CD4-positive, alpha-beta T cell treated with Interleukin-4 for 4 hours (primary cell): ENCODE measurements around the gene MRPS27.

Source experiments
- DNase-seq: peaks from one replicate; pipeline ENCODE4 v3.0.0-alpha.2; 2020

Gene MRPS27

DNA sequence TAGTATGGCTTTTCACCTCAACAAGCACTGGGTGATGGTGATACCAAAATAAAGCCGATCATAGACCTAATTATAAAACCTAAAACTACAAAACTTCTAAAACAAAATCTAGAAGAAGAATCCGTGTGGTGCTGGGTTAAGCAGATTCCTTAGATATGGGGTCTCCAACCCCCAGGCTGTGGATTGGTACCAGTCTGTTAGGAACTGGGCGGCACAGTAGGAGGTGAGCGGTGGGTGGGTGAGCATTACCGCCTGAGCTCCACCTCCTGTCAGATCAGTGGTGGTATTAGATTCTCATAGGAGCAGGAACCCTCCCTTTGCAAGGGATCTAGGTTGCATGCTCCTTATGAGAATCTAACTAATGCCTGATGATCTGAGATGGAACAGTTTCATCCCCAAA, 33.2 kb downstream of the MRPS27 start:
- DNase-seq = no peak

DNA sequence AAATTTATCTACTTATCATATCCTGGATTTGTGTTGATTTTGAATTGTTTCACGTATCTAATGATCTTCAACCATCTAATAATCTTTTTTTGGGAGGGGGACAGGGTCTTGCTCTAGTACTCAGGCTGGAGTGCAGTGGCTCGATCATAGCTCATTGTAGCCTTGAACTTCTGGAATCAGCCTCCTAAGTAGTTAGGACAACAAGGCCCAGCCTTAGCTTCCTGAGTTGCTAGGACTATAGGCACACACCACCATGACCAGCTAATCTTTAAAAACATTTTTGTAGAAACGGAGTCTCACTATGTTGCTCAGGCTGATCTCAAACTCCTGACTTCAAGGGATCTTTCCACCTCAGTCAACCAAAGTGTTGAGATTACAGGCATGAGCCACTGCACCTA, 34.6 kb downstream of the MRPS27 start:
- DNase-seq = no peak

DNA sequence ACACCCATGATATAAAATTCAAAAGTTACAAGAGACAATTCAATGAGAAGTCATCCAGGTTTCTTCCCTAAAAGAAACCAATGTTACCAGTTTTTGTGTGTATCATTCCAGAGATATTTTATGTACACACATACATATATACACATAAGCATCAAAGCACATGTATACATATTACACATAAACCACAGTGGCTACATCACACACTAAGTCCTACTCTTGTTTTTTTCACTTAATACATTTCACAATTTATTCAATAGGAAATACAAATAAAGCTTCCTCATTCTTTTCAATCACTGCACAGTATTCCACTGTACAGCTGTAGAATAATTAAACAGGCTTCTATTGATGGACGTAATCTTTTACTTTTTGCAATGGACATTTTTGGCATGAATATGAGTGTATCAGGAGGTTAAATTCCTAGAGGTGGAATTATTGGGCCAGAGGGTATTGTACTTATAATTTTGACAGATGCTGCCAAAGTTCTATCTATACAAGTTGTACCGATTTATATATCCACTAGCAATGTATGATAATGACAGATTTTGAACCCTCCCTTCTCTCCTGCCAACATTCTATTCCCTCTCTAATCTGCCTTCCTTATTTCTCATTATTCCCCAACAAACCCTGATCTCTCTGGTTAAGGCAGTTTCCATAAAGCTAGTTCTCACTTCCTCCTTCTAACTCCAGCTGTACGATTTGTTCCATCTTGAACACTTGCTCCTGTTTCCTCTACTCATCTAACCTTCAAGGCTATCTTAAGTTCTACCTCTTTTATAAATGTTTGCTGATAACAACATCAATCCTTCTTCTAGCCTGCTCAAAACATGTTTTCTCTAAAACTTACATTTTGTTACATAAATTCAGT, 35.2 kb downstream of the MRPS27 start:
- no peak for DNase-seq

DNA sequence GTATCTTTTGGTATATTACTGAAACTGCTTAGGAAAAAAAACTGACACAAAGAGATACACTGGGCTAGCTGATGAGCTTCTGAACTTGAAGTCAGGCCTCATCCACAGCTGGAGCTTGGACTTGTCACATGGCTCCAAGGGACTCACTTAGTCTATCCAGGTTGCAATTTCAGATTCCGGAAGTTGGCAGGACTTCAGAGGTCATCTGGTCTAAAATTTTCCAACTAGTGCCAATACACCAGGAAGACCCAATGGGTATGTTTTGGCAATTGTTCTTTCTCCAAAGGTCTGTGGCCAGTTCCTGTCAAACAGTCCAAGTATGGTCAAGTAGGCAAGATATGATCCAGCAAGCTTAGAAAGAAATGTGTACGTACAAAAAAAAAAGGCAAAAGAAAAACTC, 36.7 kb downstream of the MRPS27 start:
- DNase-seq = no peak

DNA sequence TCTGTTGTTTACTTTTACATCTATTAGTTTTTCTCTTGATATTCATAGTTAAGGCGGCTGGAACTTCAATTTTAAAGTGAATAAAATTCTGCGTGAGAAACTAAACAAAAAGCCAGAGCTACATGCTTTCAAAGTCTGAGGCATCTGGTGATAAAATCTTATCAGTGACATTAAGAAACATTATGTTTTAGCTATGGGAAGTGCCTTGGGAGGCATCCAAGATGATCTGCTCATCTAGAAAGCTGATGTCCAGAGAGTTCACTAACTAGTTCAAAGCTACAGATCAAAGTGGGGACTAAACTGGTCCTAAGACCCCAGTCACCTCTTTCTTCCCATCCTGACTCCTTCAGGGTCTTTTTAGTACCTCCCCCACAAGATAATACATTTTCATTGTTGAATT, 37.2 kb downstream of the MRPS27 start:
- no peak for DNase-seq

DNA sequence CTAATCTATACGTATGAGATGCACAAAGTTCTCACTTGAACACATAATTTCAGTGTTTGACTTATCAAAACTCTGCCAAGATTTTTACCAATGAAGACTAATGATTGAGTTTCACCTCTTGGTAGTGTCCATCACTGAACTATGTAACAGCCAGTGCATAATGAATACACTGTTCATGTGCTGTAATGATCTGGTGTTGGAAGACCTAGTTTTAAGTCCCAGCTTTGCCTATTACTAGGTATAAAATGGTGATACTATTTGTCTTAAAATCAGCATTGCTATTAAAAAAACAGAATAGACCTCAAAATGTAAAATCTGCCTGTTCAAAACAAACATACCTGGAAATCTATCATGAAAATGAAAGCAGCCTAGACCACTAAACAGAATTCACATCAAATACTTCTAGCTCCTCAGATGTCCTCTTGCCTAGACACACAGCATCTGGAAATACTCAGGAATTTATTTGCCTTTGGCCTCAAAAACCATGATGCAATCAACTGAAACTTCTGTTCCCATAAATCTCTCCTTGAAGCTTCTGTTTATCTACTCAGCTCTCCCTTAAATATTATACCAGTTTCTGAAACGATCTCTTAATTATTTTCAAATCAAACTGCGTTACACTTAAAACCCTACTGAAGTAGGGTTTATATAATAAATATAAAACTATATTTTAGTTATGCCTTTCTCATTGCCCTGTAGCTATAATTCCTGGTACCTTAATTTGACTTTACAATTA, 38.1 kb downstream of the MRPS27 start:
- no peak for DNase-seq

DNA sequence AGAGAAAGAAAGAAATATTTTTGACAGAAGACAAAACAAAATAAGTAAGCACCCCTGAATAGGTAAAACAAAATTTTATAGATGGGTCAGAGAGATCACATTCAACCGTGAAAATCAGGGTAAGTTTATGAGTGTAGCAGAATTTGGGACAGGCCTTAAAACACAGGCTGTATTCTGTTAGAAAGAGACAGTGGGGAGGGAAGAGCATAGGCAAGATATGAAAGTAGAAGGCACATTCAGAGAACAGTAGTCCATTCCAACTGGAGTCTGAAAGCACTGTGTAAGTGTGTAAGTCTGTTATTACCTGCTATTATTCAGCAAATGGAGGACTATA, 38.6 kb downstream of the MRPS27 start:
- no peak for DNase-seq

DNA sequence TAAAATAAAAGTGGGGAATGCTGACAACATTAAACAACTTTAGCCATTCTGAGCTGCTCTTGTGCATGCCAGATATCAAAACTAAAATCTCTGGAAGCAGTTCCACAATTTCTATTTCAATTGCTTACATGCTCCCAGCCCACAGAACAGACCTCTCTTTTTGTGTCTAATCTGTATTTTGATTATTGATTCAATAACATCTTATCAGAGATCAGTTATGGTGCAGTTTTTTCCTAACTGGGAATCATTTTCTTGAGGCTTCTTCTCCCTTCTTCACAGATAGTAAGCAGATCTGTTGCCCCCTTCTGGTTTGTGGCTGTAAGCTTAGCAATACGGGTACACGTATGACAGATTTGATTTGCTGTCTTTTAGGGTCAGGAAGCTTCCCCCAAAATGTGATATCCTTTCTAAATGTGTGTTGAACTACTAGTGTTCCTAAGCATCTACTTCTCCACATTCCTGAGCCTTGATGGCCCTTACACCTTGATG, 39.4 kb downstream of the MRPS27 start:
- no peak for DNase-seq

DNA sequence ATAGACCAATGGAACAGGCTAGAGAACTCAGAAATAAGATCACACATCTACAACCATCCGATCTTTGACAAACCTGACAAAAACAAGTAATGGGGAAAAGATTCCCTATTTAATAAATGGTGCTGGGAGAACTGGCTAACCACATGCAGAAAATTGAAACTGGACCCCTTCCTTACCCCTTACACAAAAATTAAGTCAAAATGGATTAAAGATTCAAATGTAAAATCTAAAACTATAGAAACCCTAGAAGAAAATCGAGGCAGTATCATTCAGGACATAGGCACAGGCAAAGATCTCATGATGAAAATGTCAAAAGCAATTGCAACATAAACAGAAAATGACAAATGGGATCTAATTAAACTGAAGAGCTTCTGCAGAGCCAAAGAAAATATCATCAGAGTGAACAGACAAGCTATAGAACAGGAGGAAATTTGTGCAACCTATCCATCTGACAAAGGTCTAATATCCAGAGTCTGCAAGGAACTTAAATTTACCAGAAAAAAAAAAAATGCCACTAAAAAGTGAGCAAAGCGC, 43.8 kb downstream of the MRPS27 start:
- no peak for DNase-seq

DNA sequence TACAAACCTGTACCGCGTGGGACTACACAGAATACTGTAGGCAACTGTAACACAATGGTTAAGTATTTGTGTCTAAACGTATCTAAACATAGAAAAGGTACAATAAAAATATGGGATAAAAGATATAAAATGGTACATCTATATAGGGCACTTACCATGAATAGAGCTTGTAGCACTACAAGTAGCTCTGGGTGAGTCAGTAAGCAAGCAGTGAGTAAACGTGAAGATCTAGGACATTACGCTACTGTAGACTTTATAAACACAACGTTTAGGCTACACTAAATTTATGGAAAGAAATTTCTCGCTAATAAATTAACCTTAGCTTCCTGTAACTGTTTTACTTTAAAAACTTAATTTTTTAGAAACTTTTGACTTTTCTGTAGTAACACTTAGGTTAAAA, 46.5 kb downstream of the MRPS27 start:
- no peak for DNase-seq

DNA sequence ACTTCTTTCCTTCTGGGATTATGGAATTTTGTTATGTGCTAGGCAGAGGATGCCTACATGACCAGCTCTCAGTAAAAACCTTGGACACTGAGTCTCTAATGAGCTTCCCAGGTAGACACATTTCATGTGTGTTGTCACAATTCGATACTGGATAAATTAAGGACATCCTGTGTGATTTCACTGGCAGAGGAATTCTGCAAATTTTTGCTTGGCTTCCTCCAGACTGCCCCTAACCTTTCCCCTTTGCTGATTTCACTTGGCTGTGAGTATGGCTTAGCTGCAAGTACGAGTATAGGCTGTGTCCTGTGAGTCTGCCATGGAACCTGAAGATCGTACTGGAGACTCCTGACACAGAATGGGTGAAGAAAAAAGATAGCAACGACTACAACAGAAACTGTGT, 47.6 kb downstream of the MRPS27 start:
- DNase-seq = no peak

DNA sequence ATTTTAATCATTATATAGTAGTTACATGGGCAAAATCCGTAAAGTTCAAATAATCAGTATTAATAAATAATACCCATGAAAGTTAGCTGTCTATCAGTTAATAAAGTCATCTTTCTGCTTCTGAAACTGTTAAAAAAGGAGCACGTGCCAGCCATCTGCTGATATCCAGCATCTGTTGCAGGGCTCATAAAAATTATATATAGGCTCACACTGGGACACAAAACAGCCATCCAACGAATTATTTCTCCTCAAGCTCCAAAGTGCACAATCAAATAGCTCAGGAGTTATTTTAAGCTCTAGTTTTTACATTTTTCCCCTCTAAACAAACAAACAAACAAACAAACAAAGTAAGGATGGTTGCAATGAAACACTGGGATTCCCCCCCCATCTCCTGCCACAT, 48.3 kb downstream of the MRPS27 start:
- no peak for DNase-seq

DNA sequence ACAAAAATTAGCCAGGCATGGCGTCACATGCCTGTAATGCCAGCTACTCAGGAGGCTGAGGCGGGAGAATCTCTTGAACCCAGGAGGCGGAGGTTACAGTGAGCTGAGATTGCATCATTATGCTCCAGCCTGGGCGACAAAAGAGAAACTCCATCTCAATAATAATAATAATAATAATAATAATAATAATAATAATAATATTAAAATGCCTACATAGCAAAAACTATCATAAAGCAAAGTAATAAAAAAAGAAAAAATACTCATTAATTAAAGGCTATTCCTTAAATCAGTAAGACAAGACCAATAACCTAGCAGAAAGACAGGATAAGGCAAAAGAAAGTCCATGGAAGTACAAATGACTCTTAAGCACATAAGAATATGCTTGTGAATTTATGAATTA, 50.0 kb downstream of the MRPS27 start:
- DNase-seq = no peak

DNA sequence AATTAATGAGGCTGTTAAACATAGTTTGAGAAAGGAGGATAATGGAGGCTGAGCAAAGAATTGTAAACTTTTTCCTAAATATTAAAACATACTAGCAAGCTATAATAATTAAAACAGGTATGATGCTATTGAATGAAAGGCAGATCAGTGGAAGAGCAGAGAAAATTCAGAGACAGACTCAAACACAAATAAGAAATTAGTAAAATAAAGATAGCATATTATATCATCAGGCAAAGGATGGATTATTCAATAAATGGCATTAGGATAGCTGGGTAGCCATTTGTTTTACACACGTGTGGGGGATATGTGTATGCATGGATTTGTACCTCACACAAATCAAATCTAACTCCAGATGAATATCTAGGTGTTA, 50.6 kb downstream of the MRPS27 start:
- no peak for DNase-seq

DNA sequence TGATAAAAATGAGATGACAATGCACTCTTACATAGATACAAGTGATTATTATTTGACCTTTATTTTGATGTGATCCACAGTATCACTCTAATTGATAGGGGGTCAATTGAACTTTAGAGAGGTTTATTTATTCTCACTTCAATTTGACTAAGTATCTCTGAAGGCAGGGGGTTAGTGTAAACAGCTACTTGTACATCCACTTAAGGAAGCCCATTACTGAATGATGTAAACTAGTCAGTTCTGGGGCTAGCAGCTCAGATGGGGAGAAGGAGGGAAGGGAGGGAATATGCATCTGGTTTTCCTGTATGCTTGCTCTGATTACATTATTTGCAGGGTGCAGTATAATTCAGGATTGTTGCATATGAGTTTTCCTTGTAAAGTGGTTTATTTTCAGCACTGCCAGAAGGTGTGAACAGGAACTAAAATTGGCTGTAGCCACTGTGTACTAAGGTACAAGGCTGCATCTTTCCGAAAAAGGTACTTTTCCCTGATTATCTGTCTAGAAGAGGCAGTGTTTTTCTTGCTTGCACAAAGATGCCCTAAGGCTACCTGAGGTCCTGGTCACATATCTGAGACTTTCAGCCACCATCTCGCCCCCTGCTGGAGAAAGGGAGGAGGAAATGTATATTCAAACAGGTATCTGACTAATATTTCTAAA, 51.2 kb downstream of the MRPS27 start:
- DNase-seq = peak; percentile 44

DNA sequence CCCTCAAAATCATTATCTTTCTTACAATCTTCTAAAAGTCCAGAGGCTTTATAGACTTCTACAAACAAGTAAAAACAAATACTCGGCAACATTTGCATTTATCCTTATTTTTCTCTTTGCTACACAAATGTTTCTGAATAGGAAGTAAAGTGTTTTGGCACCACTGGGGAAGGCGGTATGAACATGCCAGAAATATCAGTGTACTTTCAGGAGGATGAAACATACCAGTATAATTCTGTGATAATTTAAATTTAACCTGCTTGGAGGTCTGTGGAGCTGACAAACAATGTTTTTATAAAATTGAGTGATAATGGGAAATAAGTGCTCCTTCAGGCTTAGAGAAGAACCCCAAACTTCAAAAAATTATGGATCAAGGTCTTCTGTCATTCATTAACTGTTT, 51.8 kb downstream of the MRPS27 start:
- DNase-seq = no peak

DNA sequence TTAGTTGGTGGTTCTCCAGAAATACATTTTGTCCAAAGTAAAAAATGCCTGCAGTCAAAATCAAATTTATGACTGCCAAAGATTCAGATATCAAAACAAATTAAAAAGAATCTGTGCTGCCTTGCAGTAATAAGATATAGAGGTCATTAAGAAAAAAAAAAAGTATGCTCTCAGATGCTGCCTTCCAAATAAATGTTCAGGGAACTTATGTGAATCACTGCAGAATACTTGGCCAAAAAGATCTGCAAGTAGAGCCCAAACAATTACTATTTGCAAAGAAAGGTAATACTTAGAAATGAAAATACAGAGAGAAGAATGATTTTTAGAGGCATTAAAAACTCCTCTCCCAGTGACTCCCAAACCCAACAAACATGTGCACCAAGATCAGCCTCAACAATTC, 52.4 kb downstream of the MRPS27 start:
- no peak for DNase-seq

DNA sequence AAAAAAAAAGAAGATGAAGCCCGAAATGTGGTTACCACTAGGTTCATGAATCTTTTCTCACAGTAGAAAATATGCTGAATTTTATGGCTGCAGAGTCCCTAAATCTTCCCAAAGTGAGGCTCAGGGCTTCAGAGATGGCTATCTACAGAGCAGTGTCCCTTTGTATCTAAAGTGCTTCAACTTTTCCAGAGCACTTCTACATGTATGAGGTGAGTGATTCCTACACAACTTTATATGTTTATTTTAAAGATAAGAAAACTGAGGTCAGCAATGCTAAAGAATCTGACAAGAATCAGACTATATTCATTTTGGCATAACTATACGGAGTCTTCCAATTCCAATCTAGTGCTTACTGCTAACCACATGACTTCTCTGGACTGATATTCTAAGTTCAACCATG, 53.2 kb downstream of the MRPS27 start:
- DNase-seq = no peak

DNA sequence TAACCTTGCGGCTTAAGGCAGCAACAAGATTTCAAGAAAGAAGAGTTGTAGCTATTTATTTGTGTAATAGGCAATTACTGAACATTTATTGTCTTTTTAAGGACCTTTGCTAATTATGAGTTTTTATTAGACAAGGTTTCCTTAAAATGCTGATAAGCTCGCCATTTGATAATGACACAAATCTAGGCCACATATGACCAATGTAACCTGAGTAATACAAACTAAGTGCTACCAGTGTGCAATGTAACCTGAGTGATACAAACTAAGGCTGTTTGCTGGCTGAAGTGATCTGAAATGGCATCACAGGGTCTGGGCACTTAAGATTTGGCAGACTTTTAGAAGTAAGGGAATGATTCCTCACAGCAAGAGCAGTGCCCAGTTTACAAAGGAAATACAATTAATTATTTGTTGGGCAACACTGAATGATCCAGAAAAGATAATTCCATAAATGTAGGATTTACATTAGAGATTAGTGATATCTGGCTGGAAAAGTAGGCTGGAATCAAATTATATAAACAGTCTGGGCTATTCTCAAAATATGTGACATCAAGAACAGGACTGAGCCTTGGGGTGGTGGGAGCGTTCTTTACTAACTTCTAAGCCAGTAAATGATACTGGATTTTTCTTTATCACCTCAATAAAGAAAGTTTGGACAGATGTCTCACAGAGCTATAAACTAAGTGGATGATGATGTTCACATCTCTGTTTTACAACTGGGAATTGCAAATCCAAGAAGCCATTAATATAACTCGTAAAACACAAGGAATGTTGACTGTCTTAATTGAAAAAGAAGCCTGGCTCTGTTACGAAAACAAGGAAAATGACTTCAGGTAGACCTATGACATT, 54.8 kb downstream of the MRPS27 start:
- no peak for DNase-seq

DNA sequence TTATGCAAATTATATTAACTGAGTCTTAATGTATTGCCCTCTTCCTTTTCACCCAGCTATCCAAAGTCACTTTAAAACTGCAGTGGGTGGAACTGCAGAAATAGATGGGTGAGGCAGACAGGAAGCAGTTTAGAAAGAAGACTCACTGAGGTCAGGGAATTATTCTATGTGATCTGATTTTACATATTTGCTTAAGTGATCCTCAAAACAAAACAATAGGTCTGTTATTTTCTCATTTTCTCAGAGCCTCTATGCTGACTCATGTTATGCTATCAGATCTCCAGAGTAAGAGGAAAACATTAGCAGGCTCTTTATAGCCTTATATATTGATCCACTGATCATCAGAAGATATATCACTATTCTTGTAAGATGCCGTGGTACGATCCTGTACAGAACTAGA, 63.5 kb downstream of the MRPS27 start:
- DNase-seq = no peak

DNA sequence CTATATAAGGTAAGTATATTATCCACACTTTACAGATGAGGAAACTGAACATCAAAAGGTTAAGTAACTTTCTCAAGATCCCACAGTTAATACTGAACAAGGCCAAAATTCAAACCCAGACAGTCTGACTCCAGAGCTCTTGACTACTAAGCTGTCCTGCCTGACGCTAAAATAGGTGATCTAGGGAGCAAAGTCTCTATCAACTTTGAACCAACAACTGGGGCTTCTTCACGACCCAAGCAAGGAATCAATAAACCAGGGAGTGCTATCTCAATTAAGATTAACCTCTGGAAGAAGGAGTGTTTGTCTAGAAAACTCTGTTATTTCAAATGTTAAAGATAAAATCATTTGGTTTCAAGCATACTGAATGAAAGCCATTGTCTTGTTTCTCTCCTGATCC, 64.4 kb downstream of the MRPS27 start:
- DNase-seq = no peak

DNA sequence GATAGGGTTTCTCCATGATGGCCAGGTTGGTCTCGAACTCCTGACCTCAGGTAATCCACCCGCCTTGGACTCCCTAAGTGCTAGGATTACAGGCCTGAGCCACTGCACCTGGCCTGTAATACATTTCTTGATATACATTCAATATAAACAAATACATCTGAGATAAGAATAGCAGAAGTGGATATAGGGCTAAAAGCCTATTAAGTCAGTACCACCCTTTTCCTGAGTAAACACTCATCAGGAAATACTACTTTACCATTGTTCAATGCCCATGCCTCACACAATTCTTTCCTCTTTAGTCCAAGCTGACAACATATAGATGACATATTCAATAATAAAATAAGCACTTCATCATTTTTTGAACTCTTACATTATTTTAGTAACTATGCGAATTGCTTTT, 64.8 kb downstream of the MRPS27 start:
- DNase-seq = no peak
